NB4 (cell line): Measurements from ENCODE around the gene AUTS2.

ENCODE experiments used
- MYC ChIP-seq: IDR thresholded peaks from 2 replicates; pipeline ENCODE4 v1.6.1; 2011; ENCODE audit warnings: low read depth, low read length
- TF ChIP-seq, protein P1 (sequence below): IDR thresholded peaks from one replicate; pipeline ENCODE4 v1.5.1; 2012; ENCODE audit warnings: low read depth, low read length

DNA sequence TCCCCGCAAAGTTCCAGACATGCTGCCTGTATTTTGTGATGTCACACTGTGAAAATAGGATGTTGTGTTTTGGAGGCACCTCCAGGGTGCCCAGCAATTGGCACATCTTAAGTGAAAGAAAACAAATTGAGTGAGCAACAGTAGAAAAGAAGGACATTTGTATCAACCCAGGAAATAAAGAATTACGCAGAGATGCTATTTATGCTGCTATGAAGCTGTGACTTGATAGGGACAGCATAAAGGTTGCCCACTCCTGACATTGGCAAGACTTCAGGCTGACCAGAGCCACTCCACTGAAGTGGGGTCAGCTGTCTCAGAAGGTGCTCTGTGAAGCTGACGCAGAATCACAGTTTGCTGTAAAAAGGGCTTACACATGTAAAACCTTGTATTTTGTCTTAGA is 803.8 kb downstream of the AUTS2 start:
- TF ChIP-seq, protein P1, sequence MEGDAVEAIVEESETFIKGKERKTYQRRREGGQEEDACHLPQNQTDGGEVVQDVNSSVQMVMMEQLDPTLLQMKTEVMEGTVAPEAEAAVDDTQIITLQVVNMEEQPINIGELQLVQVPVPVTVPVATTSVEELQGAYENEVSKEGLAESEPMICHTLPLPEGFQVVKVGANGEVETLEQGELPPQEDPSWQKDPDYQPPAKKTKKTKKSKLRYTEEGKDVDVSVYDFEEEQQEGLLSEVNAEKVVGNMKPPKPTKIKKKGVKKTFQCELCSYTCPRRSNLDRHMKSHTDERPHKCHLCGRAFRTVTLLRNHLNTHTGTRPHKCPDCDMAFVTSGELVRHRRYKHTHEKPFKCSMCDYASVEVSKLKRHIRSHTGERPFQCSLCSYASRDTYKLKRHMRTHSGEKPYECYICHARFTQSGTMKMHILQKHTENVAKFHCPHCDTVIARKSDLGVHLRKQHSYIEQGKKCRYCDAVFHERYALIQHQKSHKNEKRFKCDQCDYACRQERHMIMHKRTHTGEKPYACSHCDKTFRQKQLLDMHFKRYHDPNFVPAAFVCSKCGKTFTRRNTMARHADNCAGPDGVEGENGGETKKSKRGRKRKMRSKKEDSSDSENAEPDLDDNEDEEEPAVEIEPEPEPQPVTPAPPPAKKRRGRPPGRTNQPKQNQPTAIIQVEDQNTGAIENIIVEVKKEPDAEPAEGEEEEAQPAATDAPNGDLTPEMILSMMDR = no peak
- no peak for TF ChIP-seq MYC
